Bronchial epithelial cell (primary cell): ENCODE measurements around the gene TLR4. TPM values are rescaled to one million over a fixed set of nuclear protein-coding genes. Genes with fewer than 3 reads are reported as not detected.
A peak's percentile ranks its signal among the peaks of the same experiment; 100 is the strongest.

Experiments
- DNase-seq: peaks from one replicate; pipeline ENCODE4 v3.0.0-alpha.2; 2010; ENCODE audit warnings: low read depth
- FAIRE-seq: peaks from 2 replicates; lab custom pipeline; 2011; peaks lifted over from hg19 to GRCh38; lab: Jason Lieb, UNC
- H3K27me3 ChIP-seq: 2 replicates; pipeline ENCODE4 v1.5.1; 2011; ENCODE audit warnings: low read length; ENCODE audit not compliant: control insufficient read depth, insufficient read depth
- H3K36me3 ChIP-seq: 2 replicates; pipeline ENCODE4 v1.5.1; 2011; ENCODE audit warnings: low read length; ENCODE audit not compliant: control insufficient read depth, insufficient read depth
- H3K4me3 ChIP-seq: 2 replicates; pipeline ENCODE4 v1.5.1; 2011; ENCODE audit warnings: mild to moderate bottlenecking, low read depth, low read length, control low read depth
- CTCF ChIP-seq: IDR thresholded peaks from 2 replicates; pipeline ENCODE4 v1.5.1; 2011; ENCODE audit warnings: mild to moderate bottlenecking, moderate library complexity, low read length, control low read depth, inconsistent platforms; ENCODE audit not compliant: insufficient read depth, severe bottlenecking
- total RNA-seq: library from RNA; depleted of rRNA; stranded (reverse); fragments of >200 nt; gene quantifications from 2 replicates; pipeline ENCODE4 v1.2.1, GENCODE V29; 2014

Gene TLR4
- total RNA-seq, 1 donor from 2014 or later, result 0.26 TPM

GRCh38 chr9:117687532-117687931 is 16.7 kb upstream of the TLR4 start:
- FAIRE-seq (no peak), DNase-seq (no peak)
- Histone ChIP-seq H3K27me3 (no peaks in the 10 kb centered on the region), H3K4me3 (no peak overlapping the region), H3K36me3 (no peaks in the 10 kb centered on the region)
- TF ChIP-seq CTCF, result no peak

- no peak overlapping the region for H3K4me3 ChIP-seq
- H3K36me3 ChIP-seq, result no peaks in the 10 kb centered on the region
- TF ChIP-seq CTCF, result no peak
- FAIRE-seq (no peak), DNase-seq (no peak)
- H3K27me3 ChIP-seq, result no peaks in the 10 kb centered on the region
Measured at GRCh38 chr9:117691367-117691766, 12.8 kb upstream of the TLR4 start.

- DNase-seq (peak; percentile 82), FAIRE-seq (no peak)
- no peak overlapping the region for H3K4me3 ChIP-seq
- H3K36me3 ChIP-seq, result no peaks in the 10 kb centered on the region
- H3K27me3 ChIP-seq, result no peaks in the 10 kb centered on the region
- TF ChIP-seq CTCF, result no peak
Measured at GRCh38 chr9:117696154-117696553, 8.0 kb upstream of the TLR4 start.

- FAIRE-seq (peak; percentile 23), DNase-seq (no peak)
- H3K4me3 ChIP-seq, result no peak overlapping the region
- H3K27me3 ChIP-seq, result no peaks in the 10 kb centered on the region
- TF ChIP-seq CTCF, result no peak
- H3K36me3 ChIP-seq, result no peaks in the 10 kb centered on the region
Measured at GRCh38 chr9:117697046-117697445, 7.2 kb upstream of the TLR4 start.

GRCh38 chr9:117703537-117703936 is 666 bp upstream of the TLR4 start:
- no peak for FAIRE-seq
- H3K36me3 ChIP-seq, result no peaks in the 10 kb centered on the region
- DNase-seq, result peak; percentile 3
- no peak for TF ChIP-seq CTCF
- H3K4me3 ChIP-seq, result no peak overlapping the region
- no peaks in the 10 kb centered on the region for H3K27me3 ChIP-seq

- no peak for FAIRE-seq
- Histone ChIP-seq H3K4me3 (no peak overlapping the region), H3K27me3 (no peaks in the 10 kb centered on the region), H3K36me3 (no peaks in the 10 kb centered on the region)
- TF ChIP-seq CTCF, result no peak
- DNase-seq, result no peak
Measured at GRCh38 chr9:117704597-117704996, 394 bp downstream of the TLR4 start.
